ENCODE measurements around the gene USP11. TPM values are rescaled to one million over a fixed set of nuclear protein-coding genes. Genes with fewer than 3 reads are reported as not detected.
"Not testable (repeated sequence)": the region's sequence is repeated elsewhere in the genome, so short reads cannot be mapped to it uniquely, and the experiment has no call there.

USP11 gene
- total and polyA plus RNA-seq, 2 experiments from 2014 or later, result 64.2 to 65.1 TPM

DNA sequence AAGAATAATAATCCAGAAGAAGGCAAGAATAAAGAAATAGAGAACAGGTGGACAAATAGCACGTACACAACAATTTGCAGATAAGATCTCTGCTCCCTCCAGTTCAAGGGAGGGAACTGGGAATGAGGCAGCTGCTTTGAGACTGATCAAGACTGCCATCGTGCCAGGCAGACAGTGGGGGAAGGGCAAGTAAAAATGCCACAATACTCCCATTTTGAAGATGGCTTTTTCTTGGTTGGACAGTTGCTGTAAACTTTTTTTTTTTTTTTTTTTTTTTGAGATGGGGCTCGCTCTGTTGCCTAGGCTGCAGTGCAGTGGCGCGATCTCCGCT is 17.2 kb downstream of the USP11 start (continued):
- no peak for TF ChIP-seq NANOG (IDR thresholded peaks at IDR 0.05; ENCODE audit: borderline replicate concordance)
- TF ChIP-seq, protein P1, sequence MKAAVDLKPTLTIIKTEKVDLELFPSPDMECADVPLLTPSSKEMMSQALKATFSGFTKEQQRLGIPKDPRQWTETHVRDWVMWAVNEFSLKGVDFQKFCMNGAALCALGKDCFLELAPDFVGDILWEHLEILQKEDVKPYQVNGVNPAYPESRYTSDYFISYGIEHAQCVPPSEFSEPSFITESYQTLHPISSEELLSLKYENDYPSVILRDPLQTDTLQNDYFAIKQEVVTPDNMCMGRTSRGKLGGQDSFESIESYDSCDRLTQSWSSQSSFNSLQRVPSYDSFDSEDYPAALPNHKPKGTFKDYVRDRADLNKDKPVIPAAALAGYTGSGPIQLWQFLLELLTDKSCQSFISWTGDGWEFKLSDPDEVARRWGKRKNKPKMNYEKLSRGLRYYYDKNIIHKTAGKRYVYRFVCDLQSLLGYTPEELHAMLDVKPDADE (IDR thresholded peaks at IDR 0.05), result no peak
- no peak for TF ChIP-seq EZH2phosphoT487 (IDR thresholded peaks at IDR 0.05; ENCODE audit: unreplicated experiment)
- no peak for TF ChIP-seq CREB1 (CRISPR knock-in tag; IDR thresholded peaks at IDR 0.05; ENCODE audit: low read depth)
- no peak for TF ChIP-seq EZH2 (IDR thresholded peaks at IDR 0.05; ENCODE audit: low read depth, unreplicated experiment)
- no peak for TF ChIP-seq JUNB (IDR thresholded peaks at IDR 0.05; ENCODE audit: unreplicated experiment)
- no peak for TF ChIP-seq ZNF114 (CRISPR knock-in tag; IDR thresholded peaks at IDR 0.05)
- TF ChIP-seq, protein P2, sequence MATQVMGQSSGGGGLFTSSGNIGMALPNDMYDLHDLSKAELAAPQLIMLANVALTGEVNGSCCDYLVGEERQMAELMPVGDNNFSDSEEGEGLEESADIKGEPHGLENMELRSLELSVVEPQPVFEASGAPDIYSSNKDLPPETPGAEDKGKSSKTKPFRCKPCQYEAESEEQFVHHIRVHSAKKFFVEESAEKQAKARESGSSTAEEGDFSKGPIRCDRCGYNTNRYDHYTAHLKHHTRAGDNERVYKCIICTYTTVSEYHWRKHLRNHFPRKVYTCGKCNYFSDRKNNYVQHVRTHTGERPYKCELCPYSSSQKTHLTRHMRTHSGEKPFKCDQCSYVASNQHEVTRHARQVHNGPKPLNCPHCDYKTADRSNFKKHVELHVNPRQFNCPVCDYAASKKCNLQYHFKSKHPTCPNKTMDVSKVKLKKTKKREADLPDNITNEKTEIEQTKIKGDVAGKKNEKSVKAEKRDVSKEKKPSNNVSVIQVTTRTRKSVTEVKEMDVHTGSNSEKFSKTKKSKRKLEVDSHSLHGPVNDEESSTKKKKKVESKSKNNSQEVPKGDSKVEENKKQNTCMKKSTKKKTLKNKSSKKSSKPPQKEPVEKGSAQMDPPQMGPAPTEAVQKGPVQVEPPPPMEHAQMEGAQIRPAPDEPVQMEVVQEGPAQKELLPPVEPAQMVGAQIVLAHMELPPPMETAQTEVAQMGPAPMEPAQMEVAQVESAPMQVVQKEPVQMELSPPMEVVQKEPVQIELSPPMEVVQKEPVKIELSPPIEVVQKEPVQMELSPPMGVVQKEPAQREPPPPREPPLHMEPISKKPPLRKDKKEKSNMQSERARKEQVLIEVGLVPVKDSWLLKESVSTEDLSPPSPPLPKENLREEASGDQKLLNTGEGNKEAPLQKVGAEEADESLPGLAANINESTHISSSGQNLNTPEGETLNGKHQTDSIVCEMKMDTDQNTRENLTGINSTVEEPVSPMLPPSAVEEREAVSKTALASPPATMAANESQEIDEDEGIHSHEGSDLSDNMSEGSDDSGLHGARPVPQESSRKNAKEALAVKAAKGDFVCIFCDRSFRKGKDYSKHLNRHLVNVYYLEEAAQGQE (IDR thresholded peaks at IDR 0.05; ENCODE audit: unreplicated experiment), result no peak
- TF ChIP-seq, protein P3, sequence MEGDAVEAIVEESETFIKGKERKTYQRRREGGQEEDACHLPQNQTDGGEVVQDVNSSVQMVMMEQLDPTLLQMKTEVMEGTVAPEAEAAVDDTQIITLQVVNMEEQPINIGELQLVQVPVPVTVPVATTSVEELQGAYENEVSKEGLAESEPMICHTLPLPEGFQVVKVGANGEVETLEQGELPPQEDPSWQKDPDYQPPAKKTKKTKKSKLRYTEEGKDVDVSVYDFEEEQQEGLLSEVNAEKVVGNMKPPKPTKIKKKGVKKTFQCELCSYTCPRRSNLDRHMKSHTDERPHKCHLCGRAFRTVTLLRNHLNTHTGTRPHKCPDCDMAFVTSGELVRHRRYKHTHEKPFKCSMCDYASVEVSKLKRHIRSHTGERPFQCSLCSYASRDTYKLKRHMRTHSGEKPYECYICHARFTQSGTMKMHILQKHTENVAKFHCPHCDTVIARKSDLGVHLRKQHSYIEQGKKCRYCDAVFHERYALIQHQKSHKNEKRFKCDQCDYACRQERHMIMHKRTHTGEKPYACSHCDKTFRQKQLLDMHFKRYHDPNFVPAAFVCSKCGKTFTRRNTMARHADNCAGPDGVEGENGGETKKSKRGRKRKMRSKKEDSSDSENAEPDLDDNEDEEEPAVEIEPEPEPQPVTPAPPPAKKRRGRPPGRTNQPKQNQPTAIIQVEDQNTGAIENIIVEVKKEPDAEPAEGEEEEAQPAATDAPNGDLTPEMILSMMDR (conservative IDR thresholded peaks at IDR 0.05; ENCODE audit: low read depth in 2 of 2), result no peak

DNA sequence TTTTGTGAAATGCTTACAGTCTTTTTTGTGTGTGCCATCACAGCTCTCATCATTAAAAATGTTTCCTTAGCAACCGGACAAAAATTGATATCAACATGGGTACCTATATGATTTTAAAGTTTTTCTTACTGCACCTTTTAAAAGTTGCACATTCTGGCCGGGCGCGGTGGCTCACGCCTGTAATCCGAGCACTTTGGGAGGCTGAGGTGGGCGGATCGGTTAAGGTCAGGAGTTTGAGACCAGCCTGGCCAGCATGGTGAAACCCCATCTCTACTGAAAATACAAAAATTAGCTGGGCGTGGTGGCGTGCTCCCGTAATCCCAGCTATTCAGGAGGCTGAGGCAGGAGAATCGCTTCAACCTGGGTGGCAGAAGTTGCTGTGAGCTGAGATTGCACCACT is 24.8 kb downstream of the USP11 start:
- H3K36me3 ChIP-seq (ENCODE audit: insufficient read depth); H3K27ac Mint-ChIP-seq; DNase-seq (ENCODE audit: low spot score); ATAC-seq; H3K4me3 ChIP-seq; H3K9me3 Mint-ChIP-seq; H3F3A ChIP-seq (replicated peaks; ENCODE audit: low read depth); H3K27ac ChIP-seq (ENCODE audit: low read depth); H3K27me3 ChIP-seq (ENCODE audit: insufficient read depth); H3K36me3 Mint-ChIP-seq (ENCODE audit: low read depth); H2AFZ ChIP-seq; H3K27me3 Mint-ChIP-seq (ENCODE audit: insufficient read depth, low read depth, poor library complexity); H3K9me2 ChIP-seq (ENCODE audit: insufficient read depth); H3K4me2 ChIP-seq; H3K79me2 ChIP-seq (replicated peaks; ENCODE audit: insufficient read depth); H3K4me3 Mint-ChIP-seq; H4K20me1 ChIP-seq (replicated peaks; ENCODE audit: insufficient read depth); H3K4me1 Mint-ChIP-seq; H3K4me1 ChIP-seq (ENCODE audit: insufficient read depth): not testable (repeated sequence)
